Skin of body (tissue), 2 donors: ENCODE results near the gene MT1M. TPM values are rescaled to one million over a fixed set of nuclear protein-coding genes. Genes with fewer than 3 reads are reported as not detected.
"Not testable (repeated sequence)": the region's sequence is repeated elsewhere in the genome, so short reads cannot be mapped to it uniquely, and the experiment has no call there.

ENCODE experiments used
- DNase-seq: peaks from one replicate; lab custom pipeline; 2025; lab: John Stamatoyannopoulos, UW
- total RNA-seq: library from RNA; depleted of rRNA; stranded (reverse); fragments of >200 nt; gene quantifications from one replicate; pipeline ENCODE4 v1.2.3, GENCODE V29; 2014

The MT1M gene
- total RNA-seq, 1 donor from 2014 or later: 1.5 TPM

GRCh38 chr16:56649271-56649670, 16.8 kb downstream of the MT1M start:
- no peak for DNase-seq

- no peak for DNase-seq
These were observed 17.4 kb downstream of the MT1M start for GRCh38 chr16:56649820-56650219.

- no peak for DNase-seq
These were observed 19.1 kb downstream of the MT1M start, which contains the start of gene MT1B for GRCh38 chr16:56651586-56651985. Gene MT1B (plus strand): TSS chr16:56651886. CDS start chr16:56651954, 68 bp downstream.

GRCh38 chr16:56652600-56652999, 20.1 kb downstream of the MT1M start:
- DNase-seq: no peak

GRCh38 chr16:56653218-56653617, 20.8 kb downstream of the MT1M start:
- DNase-seq: no peak

- no peak for DNase-seq
These were observed 25.3 kb downstream of the MT1M start, which contains the start of gene MT1F for GRCh38 chr16:56657555-56658326. Gene MT1F (plus strand): TSS chr16:56657959. CDS start chr16:56658059, 100 bp downstream.

- DNase-seq: no peak
These were observed 25.9 kb downstream of the MT1M start for GRCh38 chr16:56658327-56658875.

- DNase-seq: no peak
These were observed 30.2 kb downstream of the MT1M start for GRCh38 chr16:56662357-56663354.

- DNase-seq: no peak
These were observed 32.0 kb downstream of the MT1M start for GRCh38 chr16:56664506-56664905.

- DNase-seq: not testable (repeated sequence)
These were observed 33.1 kb downstream of the MT1M start for GRCh38 chr16:56665286-56666261.

GRCh38 chr16:56667581-56668571, 35.4 kb downstream of the MT1M start, which contains the start of gene MT1G:
Gene MT1G (minus strand): TSS chr16:56668065. CDS start chr16:56667993, 72 bp downstream.
- DNase-seq: no peak

GRCh38 chr16:56669005-56669839, 36.8 kb downstream of the MT1M start, which contains the start of gene MT1H:
Gene MT1H (plus strand): TSS chr16:56669814. CDS start chr16:56669885, 71 bp downstream.
- no peak for DNase-seq

- no peak for DNase-seq
These were observed 37.6 kb downstream of the MT1M start for GRCh38 chr16:56669840-56670619.

GRCh38 chr16:56670620-56670934, 38.1 kb downstream of the MT1M start:
- no peak for DNase-seq

GRCh38 chr16:56671691-56672090, 39.2 kb downstream of the MT1M start:
- not testable (repeated sequence) for DNase-seq

GRCh38 chr16:56672171-56672570, 39.7 kb downstream of the MT1M start:
- not testable (repeated sequence) for DNase-seq
